HCT116 (cell line): ENCODE data around the gene UCKL1. TPM values are rescaled to one million over a fixed set of nuclear protein-coding genes. Genes with fewer than 3 reads are reported as not detected.
A peak's percentile ranks its signal among the peaks of the same experiment; 100 is the strongest.

Experiments used
- ATAC-seq: fragments of 200-7000 bp; cut with Tn5 transposase; 2 replicates; pipeline ENCODE4 v1.9.1; 2020; ENCODE audit warnings: mild to moderate bottlenecking, moderate library complexity
- BruUV-seq: library from RNA; stranded (reverse); fragments of 400-500 nt; replicated peaks from 2 replicates; lab custom pipeline; 2021; lab: Mats Ljungman, UMichigan
- CTCF ChIA-PET: fragments of 300-600 bp; sonication (Branson Sonifier 250); formaldehyde crosslinking; loops from one replicate; lab custom pipeline; 2021; ENCODE audit warnings: antibody characterized with exemption; lab: Charles Lee
- POLR2A ChIA-PET: fragments of 300-600, 350-600 bp; sonication (Branson Sonifier 250); formaldehyde crosslinking; loops from one replicate; lab custom pipeline; 2021; ENCODE audit warnings: antibody characterized with exemption; lab: Charles Lee
- RAD21 ChIA-PET, 2 experiments: fragments of 300-600 bp; sonication (Branson Sonifier 250); formaldehyde crosslinking; loops; one replicate each; lab custom pipeline; 2023; ENCODE audit warnings: low total read pairs in 2 of 2; ENCODE audit not compliant: uncharacterized antibody in 2 of 2, unreplicated experiment in 2 of 2, low non-redundant PET in 1 of 2; lab: Charles Lee
- DNase-seq: peaks from one replicate; pipeline ENCODE4 v3.0.0-alpha.2; 2010; ENCODE audit warnings: low read depth, low spot score
- H2AFZ ChIP-seq: fragments of 200-600 bp; shearing (Covaris generic), sonication (generic); 2 replicates; pipeline ENCODE4 v1.6.1; 2017; ENCODE audit warnings: low read depth, mixed run types, mixed read lengths, antibody characterized with exemption, low read length; ENCODE audit not compliant: poor library complexity, severe bottlenecking
- H3K27ac ChIP-seq: 2 replicates; pipeline ENCODE4 v1.5.1; 2012; ENCODE audit warnings: low read depth, low read length
- H3K27me3 ChIP-seq: fragments of 200-600 bp; sonication (generic); 2 replicates; pipeline ENCODE4 v1.6.1; 2016; ENCODE audit warnings: mixed run types, low read length, mixed read lengths; ENCODE audit not compliant: insufficient read depth
- H3K36me3 ChIP-seq, 2 experiments: fragments of 200-500 bp in 1 of 2; fragments of 200-600 bp in 1 of 2; sonication (Bioruptor generic) in 1 of 2; sonication (generic) in 1 of 2; 2 replicates each; pipeline versions ENCODE4 v1.5.1 to v1.6.1; 2014 to 2016; ENCODE audit warnings: low read length in 2 of 2, inconsistent platforms in 1 of 2, mixed read lengths in 1 of 2, mixed run types in 1 of 2; ENCODE audit not compliant: insufficient read depth in 2 of 2, control insufficient read depth in 1 of 2
- H3K4me1 ChIP-seq, 2 experiments: fragments of 200-600 bp in 1 of 2; sonication (generic) in 1 of 2; 2 replicates each; pipeline versions ENCODE4 v1.5.1 to v1.6.1; 2012 to 2017; ENCODE audit warnings: low read length in 2 of 2, inconsistent platforms in 1 of 2, mild to moderate bottlenecking in 1 of 2, mixed read lengths in 1 of 2, mixed run types in 1 of 2, moderate library complexity in 1 of 2; ENCODE audit not compliant: insufficient read depth in 2 of 2, control insufficient read depth in 1 of 2
- H3K4me2 ChIP-seq: fragments of 200-600 bp; sonication (generic); 2 replicates; pipeline ENCODE4 v1.6.1; 2017; ENCODE audit warnings: mixed run types, low read length, mixed read lengths
- H3K4me3 ChIP-seq, 2 experiments: fragments of 200-600 bp in 1 of 2; sonication (generic) in 1 of 2; replicated peaks in 1 of 2; 2 replicates each; pipeline ENCODE4 v1.5.1; 2011 to 2016; ENCODE audit warnings: low read length in 2 of 2, control low read depth in 1 of 2, low read depth in 1 of 2, mild to moderate bottlenecking in 1 of 2, mixed read lengths in 1 of 2, mixed run types in 1 of 2
- H3K79me2 ChIP-seq: fragments of 200-600 bp; sonication (generic); 2 replicates; pipeline ENCODE4 v1.6.1; 2017; ENCODE audit warnings: mild to moderate bottlenecking, mixed run types, low read length, moderate library complexity, mixed read lengths; ENCODE audit not compliant: insufficient read depth
- H3K9ac ChIP-seq: fragments of 200-600 bp; sonication (generic); 2 replicates; pipeline ENCODE4 v1.6.1; 2016; ENCODE audit warnings: low read length, mixed read lengths
- H3K9me2 ChIP-seq: fragments of 200-600 bp; sonication (generic), shearing (Covaris generic); 2 replicates; pipeline ENCODE4 v1.6.1; 2017; ENCODE audit warnings: mixed run types, mild to moderate bottlenecking, moderate library complexity; ENCODE audit not compliant: insufficient read depth
- H3K9me3 ChIP-seq, 2 experiments: fragments of 200-500 bp in 1 of 2; fragments of 200-600 bp in 1 of 2; sonication (Bioruptor generic) in 1 of 2; sonication (generic) in 1 of 2; 2 replicates each; pipeline ENCODE4 v1.6.1; 2014 to 2017; ENCODE audit warnings: low read length in 2 of 2, mixed read lengths in 2 of 2, inconsistent platforms in 1 of 2, low read depth in 1 of 2, mild to moderate bottlenecking in 1 of 2, mixed run types in 1 of 2, moderate library complexity in 1 of 2; ENCODE audit not compliant: control insufficient read depth in 1 of 2, insufficient read depth in 1 of 2
- H4K20me1 ChIP-seq: fragments of 200-600 bp; sonication (generic), shearing (Covaris generic); 2 replicates; pipeline ENCODE4 v1.6.1; 2017; ENCODE audit warnings: mixed run types, mild to moderate bottlenecking, moderate library complexity; ENCODE audit not compliant: insufficient read depth
- CBX3 ChIP-seq: IDR thresholded peaks from 2 replicates; pipeline ENCODE4 v1.6.1; 2012; ENCODE audit warnings: low read depth
- CEBPB ChIP-seq: IDR thresholded peaks from 2 replicates; pipeline ENCODE4 v1.6.1; 2012; ENCODE audit warnings: low read depth
- EGR1 ChIP-seq: IDR thresholded peaks from 2 replicates; pipeline ENCODE4 v1.6.1; 2012; ENCODE audit warnings: low read depth
- EZH2 ChIP-seq: fragments of 200-600 bp; sonication (generic); IDR thresholded peaks from 2 replicates; pipeline ENCODE4 v1.6.1; 2017; ENCODE audit warnings: antibody characterized with exemption, mixed run types
- FOSL1 ChIP-seq: IDR thresholded peaks from 2 replicates; pipeline ENCODE4 v1.6.1; 2012; ENCODE audit warnings: low read depth
- MAX ChIP-seq: IDR thresholded peaks from 2 replicates; pipeline ENCODE4 v1.6.1; 2012
- POLR2A ChIP-seq: IDR thresholded peaks from 2 replicates; pipeline ENCODE4 v1.7.0; 2011; ENCODE audit warnings: borderline replicate concordance; ENCODE audit not compliant: insufficient read depth, insufficient read length; ENCODE audit errors: extremely low read depth
- POLR2AphosphoS5 ChIP-seq: IDR thresholded peaks from 2 replicates; pipeline ENCODE4 v1.6.1; 2011; ENCODE audit warnings: mild to moderate bottlenecking, low read depth, low read length, moderate library complexity
- RAD21 ChIP-seq: IDR thresholded peaks from 2 replicates; pipeline ENCODE4 v1.6.1; 2012; ENCODE audit warnings: low read depth, mild to moderate bottlenecking
- REST ChIP-seq: IDR thresholded peaks from 2 replicates; pipeline ENCODE4 v1.6.1; 2012; ENCODE audit warnings: low read depth
- SIN3A ChIP-seq: IDR thresholded peaks from 2 replicates; pipeline ENCODE4 v1.6.1; 2012; ENCODE audit warnings: low read depth
- SRF ChIP-seq: IDR thresholded peaks from 2 replicates; pipeline ENCODE4 v1.6.1; 2012; ENCODE audit warnings: low read depth
- YY1 ChIP-seq: IDR thresholded peaks from 2 replicates; pipeline ENCODE4 v1.6.1; 2011; ENCODE audit warnings: low read length, low read depth, moderate library complexity, mild to moderate bottlenecking; ENCODE audit not compliant: insufficient replicate concordance; ENCODE audit errors: extremely low read depth
- ZBTB33 ChIP-seq: IDR thresholded peaks from 2 replicates; pipeline ENCODE4 v1.6.1; 2011; ENCODE audit warnings: mild to moderate bottlenecking, low read length, moderate library complexity; ENCODE audit not compliant: insufficient replicate concordance; ENCODE audit errors: extremely low read depth
- ZFX ChIP-seq: fragments of 450-650 bp; IDR thresholded peaks from 2 replicates; pipeline ENCODE4 v1.6.1; 2017
- ZNF274 ChIP-seq: fragments of 200-500 bp; sonication (Bioruptor generic); IDR thresholded peaks from 2 replicates; pipeline ENCODE4 v1.6.1; 2014; ENCODE audit warnings: mild to moderate bottlenecking, low read depth, low read length, inconsistent platforms
- intact Hi-C: fragments of 100-400 bp; cut with micrococcal nuclease; formaldehyde crosslinking; loops from 2 replicates; pipeline ENCODE4 v1.10.0; 2022
- total RNA-seq: library from RNA; stranded (reverse); gene quantifications from one replicate; pipeline ENCODE4 v1.2.1, GENCODE V29; 2021; ENCODE audit not compliant: unreplicated experiment
- TF ChIP-seq, protein P1 (sequence below), 3 experiments: fragments of 200-600 bp in 1 of 3; sonication (generic) in 1 of 3; IDR thresholded peaks in 2 of 3; conservative IDR thresholded peaks in 1 of 3; 2 replicates each; pipeline ENCODE4 v1.5.1; 2012 to 2017; ENCODE audit warnings: low read depth in 2 of 3, low read length in 2 of 3, antibody characterized with exemption in 1 of 3, borderline replicate concordance in 1 of 3, control low read depth in 1 of 3, mild to moderate bottlenecking in 1 of 3, mixed read lengths in 1 of 3, mixed run types in 1 of 3, moderate library complexity in 1 of 3; ENCODE audit not compliant: insufficient read depth in 1 of 3
- TF ChIP-seq, protein P2 (sequence below): IDR thresholded peaks from 2 replicates; pipeline ENCODE4 v1.6.1; 2012

UCKL1 gene
- total RNA-seq, 1 experiment from 2014 or later: 54.2 TPM

GRCh38 chr20:63895952-63896263 lies 60.3 kb downstream of the UCKL1 start:
- RAD21 ChIA-PET: no interaction called here
- CTCF ChIA-PET: no interaction called here
- Histone ChIP-seq H4K20me1 (peaks cover 14% of the 10 kb centered on the region; the same call in 1 of the 2 replicates), H3K9ac (peak overlapping the region; percentile 84), H3K4me2 (peak overlapping the region; percentile 97), H3K27me3 (no peaks in the 10 kb centered on the region), H3K4me1 (peaks cover 11 to 40% of the 10 kb centered on the region in 2 experiments; a peak in 3 of 4 replicates), H3K4me3 (peak overlapping the region; percentile 74 to 86), H3K36me3 (peaks cover 3 to 10% of the 10 kb centered on the region in 2 experiments; a peak in 2 of 4 replicates), H3K27ac (peak overlapping the region; percentile 35; the same call in 1 of the 2 replicates)
- DNase-seq (no peak), ATAC-seq (no peak)
- no peak for TF ChIP-seq ZNF274
- TF ChIP-seq MAX: no peak
- TF ChIP-seq RAD21: no peak
- TF ChIP-seq ZBTB33: no peak
- TF ChIP-seq CBX3: no peak
- TF ChIP-seq, protein P1, sequence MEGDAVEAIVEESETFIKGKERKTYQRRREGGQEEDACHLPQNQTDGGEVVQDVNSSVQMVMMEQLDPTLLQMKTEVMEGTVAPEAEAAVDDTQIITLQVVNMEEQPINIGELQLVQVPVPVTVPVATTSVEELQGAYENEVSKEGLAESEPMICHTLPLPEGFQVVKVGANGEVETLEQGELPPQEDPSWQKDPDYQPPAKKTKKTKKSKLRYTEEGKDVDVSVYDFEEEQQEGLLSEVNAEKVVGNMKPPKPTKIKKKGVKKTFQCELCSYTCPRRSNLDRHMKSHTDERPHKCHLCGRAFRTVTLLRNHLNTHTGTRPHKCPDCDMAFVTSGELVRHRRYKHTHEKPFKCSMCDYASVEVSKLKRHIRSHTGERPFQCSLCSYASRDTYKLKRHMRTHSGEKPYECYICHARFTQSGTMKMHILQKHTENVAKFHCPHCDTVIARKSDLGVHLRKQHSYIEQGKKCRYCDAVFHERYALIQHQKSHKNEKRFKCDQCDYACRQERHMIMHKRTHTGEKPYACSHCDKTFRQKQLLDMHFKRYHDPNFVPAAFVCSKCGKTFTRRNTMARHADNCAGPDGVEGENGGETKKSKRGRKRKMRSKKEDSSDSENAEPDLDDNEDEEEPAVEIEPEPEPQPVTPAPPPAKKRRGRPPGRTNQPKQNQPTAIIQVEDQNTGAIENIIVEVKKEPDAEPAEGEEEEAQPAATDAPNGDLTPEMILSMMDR (IDR thresholded peaks at IDR 0.05 in 2 of 3, conservative IDR thresholded peaks at IDR 0.05 in 1 of 3; ENCODE audit: borderline replicate concordance in 1 of 3, insufficient read depth in 1 of 3, low read depth in 2 of 3, low read length in 2 of 3): no peak
- no peak for TF ChIP-seq POLR2A
- TF ChIP-seq SIN3A: no peak
- no peak for TF ChIP-seq EZH2
- TF ChIP-seq FOSL1: no peak
- no peak for TF ChIP-seq EGR1
- no peak for TF ChIP-seq SRF
- TF ChIP-seq YY1: no peak
- no peak for TF ChIP-seq ZFX
- no peak for TF ChIP-seq POLR2AphosphoS5
- no peak for TF ChIP-seq CEBPB
- TF ChIP-seq, protein P2, sequence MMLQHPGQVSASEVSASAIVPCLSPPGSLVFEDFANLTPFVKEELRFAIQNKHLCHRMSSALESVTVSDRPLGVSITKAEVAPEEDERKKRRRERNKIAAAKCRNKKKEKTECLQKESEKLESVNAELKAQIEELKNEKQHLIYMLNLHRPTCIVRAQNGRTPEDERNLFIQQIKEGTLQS: no peak
- no peak for TF ChIP-seq REST
- TF ChIP-seq, all 23 proteins: peak for 0
- POLR2A ChIA-PET: no interaction called here
- no peak overlapping the region for H2AFZ ChIP-seq
- intact Hi-C loops: no loop called here
- H3K79me2 ChIP-seq: peaks cover 56% of the 10 kb centered on the region
- TSS peak; percentile 59 for BruUV-seq
- no peaks in the 10 kb centered on the region for H3K9me2 ChIP-seq
- H3K9me3 ChIP-seq: no peaks in the 10 kb centered on the region
